ENCODE measurements around the gene NEIL1. TPM values are rescaled to one million over a fixed set of nuclear protein-coding genes. Genes with fewer than 3 reads are reported as not detected.
A peak's percentile ranks its signal among the peaks of the same experiment; 100 is the strongest.
"Not testable (repeated sequence)": the region's sequence is repeated elsewhere in the genome, so short reads cannot be mapped to it uniquely, and the experiment has no call there.

Gene NEIL1
- total RNA-seq, 1 donor from 2014 or later = 79.2 TPM

GRCh38 chr15:75306188-75306587 is 40.7 kb upstream of the NEIL1 start:
- Mint-ChIP-seq H3K9me3 (ENCODE audit: low read depth) (no peaks in the 10 kb centered on the region), H3K4me1 (ENCODE audit: low read depth) (no peaks in the 10 kb centered on the region), H3K36me3 (ENCODE audit: insufficient read depth) (no peaks in the 10 kb centered on the region), H3K27ac (no peak overlapping the region), H3K4me3 (ENCODE audit: low read depth) (no peak overlapping the region), H3K27me3 (peaks cover 53% of the 10 kb centered on the region)
- no peak for DNase-seq (ENCODE audit: low spot score, unreplicated experiment)
- TF ChIP-seq CTCF (IDR thresholded peaks at IDR 0.05; ENCODE audit: unreplicated experiment) = no peak

GRCh38 chr15:75307778-75308390 is 39.0 kb upstream of the NEIL1 start:
- Mint-ChIP-seq H3K27me3 (peaks cover 58% of the 10 kb centered on the region), H3K4me1 (ENCODE audit: low read depth) (no peaks in the 10 kb centered on the region), H3K27ac (no peak overlapping the region), H3K9me3 (ENCODE audit: low read depth) (no peaks in the 10 kb centered on the region), H3K36me3 (ENCODE audit: insufficient read depth) (no peaks in the 10 kb centered on the region), H3K4me3 (ENCODE audit: low read depth) (no peak overlapping the region)
- peak; percentile 44 for DNase-seq (ENCODE audit: low spot score, unreplicated experiment)
- TF ChIP-seq CTCF (IDR thresholded peaks at IDR 0.05; ENCODE audit: unreplicated experiment) = peak; percentile 60

GRCh38 chr15:75309711-75310110 is 37.1 kb upstream of the NEIL1 start:
- peaks cover 48% of the 10 kb centered on the region for H3K27me3 Mint-ChIP-seq
- no peak for TF ChIP-seq CTCF (IDR thresholded peaks at IDR 0.05; ENCODE audit: unreplicated experiment)
- no peak overlapping the region for H3K4me3 Mint-ChIP-seq (ENCODE audit: low read depth)
- no peaks in the 10 kb centered on the region for H3K9me3 Mint-ChIP-seq (ENCODE audit: low read depth)
- H3K36me3 Mint-ChIP-seq (ENCODE audit: insufficient read depth) = no peaks in the 10 kb centered on the region
- no peak for DNase-seq (ENCODE audit: low spot score, unreplicated experiment)
- H3K27ac Mint-ChIP-seq = no peak overlapping the region
- H3K4me1 Mint-ChIP-seq (ENCODE audit: low read depth) = no peaks in the 10 kb centered on the region

GRCh38 chr15:75312548-75312947 is 34.3 kb upstream of the NEIL1 start:
- H3K4me3 Mint-ChIP-seq (ENCODE audit: low read depth); H3K36me3 Mint-ChIP-seq (ENCODE audit: insufficient read depth); H3K27ac Mint-ChIP-seq; H3K4me1 Mint-ChIP-seq (ENCODE audit: low read depth); DNase-seq (ENCODE audit: low spot score, unreplicated experiment); H3K9me3 Mint-ChIP-seq (ENCODE audit: low read depth): not testable (repeated sequence)
- H3K27me3 Mint-ChIP-seq = peaks cover 37% of the 10 kb centered on the region

GRCh38 chr15:75313116-75313845 is 33.6 kb upstream of the NEIL1 start:
- no peak for TF ChIP-seq CTCF (IDR thresholded peaks at IDR 0.05; ENCODE audit: unreplicated experiment)
- no peak for DNase-seq (ENCODE audit: low spot score, unreplicated experiment)
- Mint-ChIP-seq H3K27me3 (peaks cover 29% of the 10 kb centered on the region), H3K4me1 (ENCODE audit: low read depth) (no peaks in the 10 kb centered on the region), H3K9me3 (ENCODE audit: low read depth) (no peaks in the 10 kb centered on the region), H3K36me3 (ENCODE audit: insufficient read depth) (no peaks in the 10 kb centered on the region), H3K4me3 (ENCODE audit: low read depth) (no peak overlapping the region), H3K27ac (no peak overlapping the region)
